Adipocyte (in vitro differentiated cells): ENCODE results near the gene MINDY4.
A peak's percentile ranks its signal among the peaks of the same experiment; 100 is the strongest.

Source experiments
- DNase-seq: peaks from one replicate; pipeline ENCODE4 v3.0.0-alpha.2; 2015; ENCODE audit warnings: low read depth
- H3K27me3 ChIP-seq: replicated peaks from 2 replicates; pipeline ENCODE4 v1.7.0; 2013; ENCODE audit warnings: mild to moderate bottlenecking, low read length, moderate library complexity; ENCODE audit not compliant: control insufficient read depth, insufficient read depth
- H3K36me3 ChIP-seq: 2 replicates; pipeline ENCODE4 v1.7.0; 2013; ENCODE audit warnings: low read length, mild to moderate bottlenecking, moderate library complexity; ENCODE audit not compliant: control insufficient read depth, insufficient read depth, severe bottlenecking
- H3K4me1 ChIP-seq: 2 replicates; pipeline ENCODE4 v1.7.0; 2013; ENCODE audit warnings: mild to moderate bottlenecking, low read length, moderate library complexity; ENCODE audit not compliant: control insufficient read depth, insufficient read depth
- H3K4me3 ChIP-seq: 2 replicates; pipeline ENCODE4 v1.7.0; 2013; ENCODE audit warnings: mild to moderate bottlenecking, low read length, moderate library complexity
- H3K9ac ChIP-seq: 2 replicates; pipeline ENCODE4 v1.7.0; 2013; ENCODE audit warnings: mild to moderate bottlenecking, low read length, moderate library complexity
- H3K9me3 ChIP-seq: 2 replicates; pipeline ENCODE4 v1.7.0; 2013; ENCODE audit warnings: mild to moderate bottlenecking, low read length, moderate library complexity; ENCODE audit not compliant: control insufficient read depth

MINDY4 gene

GRCh38 chr7:30771174-30771879 lies at the start of gene MINDY4:
TSS of gene MINDY4 (plus strand) at chr7:30771417. CDS start at chr7:30771494, 77 bp downstream.
- peak; percentile 86 for DNase-seq
- peaks cover 22% of the 10 kb centered on the region for H3K4me1 ChIP-seq
- H3K9me3 ChIP-seq: no peaks in the 10 kb centered on the region

DNA sequence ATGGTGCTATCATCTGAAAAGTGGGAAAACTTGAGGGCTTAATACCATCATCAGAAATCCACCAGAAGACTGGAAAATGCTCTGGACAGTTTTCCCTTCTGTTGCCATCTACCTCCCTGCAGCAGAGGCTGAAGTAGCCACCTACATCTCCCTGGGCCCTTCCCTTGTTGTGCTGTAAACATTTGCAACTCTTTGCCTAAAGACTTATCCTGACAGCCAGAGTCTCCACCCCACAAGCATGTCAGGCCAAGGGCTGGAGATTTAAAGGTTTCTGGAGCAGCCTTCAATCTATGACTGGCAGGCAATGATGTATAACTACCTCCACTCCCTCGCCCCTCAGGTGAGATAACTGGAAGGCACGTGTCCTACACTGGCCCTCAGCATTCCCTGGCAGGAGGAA lies 49.0 kb upstream of the MINDY4 start:
- H3K27me3 ChIP-seq: peaks cover 53% of the 10 kb centered on the region
- H3K36me3 ChIP-seq: no peaks in the 10 kb centered on the region
- no peak overlapping the region for H3K9ac ChIP-seq
- H3K4me1 ChIP-seq: no peaks in the 10 kb centered on the region
- DNase-seq: no peak
- peaks cover 36% of the 10 kb centered on the region for H3K9me3 ChIP-seq
- no peak overlapping the region for H3K4me3 ChIP-seq

More at GRCh38 chr7:30771174-30771879, at the start of gene MINDY4:
- H3K36me3 ChIP-seq: no peaks in the 10 kb centered on the region
- H3K4me3 ChIP-seq: peak within 1 kb of the TSS; percentile 90
- no peaks in the 10 kb centered on the region for H3K27me3 ChIP-seq
- H3K9ac ChIP-seq: peak within 1 kb of the TSS; percentile 93

DNA sequence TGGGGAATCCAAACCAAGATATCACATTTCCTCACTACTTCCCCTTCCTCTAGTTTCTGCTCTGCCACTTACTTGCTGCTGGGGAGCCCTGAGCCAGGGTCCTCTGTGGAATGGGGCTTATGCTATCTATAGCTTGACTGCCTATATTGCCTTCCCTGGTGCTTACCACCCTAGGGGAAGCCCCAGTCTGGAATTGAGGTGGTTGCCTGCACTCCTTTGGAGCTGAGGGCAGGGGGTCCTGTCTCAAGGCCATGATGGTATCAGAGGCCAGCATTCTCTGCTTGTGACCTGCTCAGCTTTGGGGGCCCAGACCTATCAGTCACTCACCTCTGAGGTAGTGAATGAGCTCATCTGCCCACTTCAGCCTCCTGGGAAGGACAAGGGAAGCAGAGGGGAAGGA lies 48.5 kb upstream of the MINDY4 start:
- H3K27me3 ChIP-seq: peaks cover 53% of the 10 kb centered on the region
- no peak overlapping the region for H3K9ac ChIP-seq
- H3K36me3 ChIP-seq: no peaks in the 10 kb centered on the region
- DNase-seq: no peak
- peaks cover 36% of the 10 kb centered on the region for H3K9me3 ChIP-seq
- no peaks in the 10 kb centered on the region for H3K4me1 ChIP-seq
- H3K4me3 ChIP-seq: no peak overlapping the region

GRCh38 chr7:30723776-30724175 lies 47.4 kb upstream of the MINDY4 start:
- Histone ChIP-seq H3K4me3 (no peak overlapping the region), H3K36me3 (no peaks in the 10 kb centered on the region), H3K4me1 (no peaks in the 10 kb centered on the region), H3K27me3 (peaks cover 57% of the 10 kb centered on the region), H3K9me3 (peaks cover 25% of the 10 kb centered on the region), H3K9ac (no peak overlapping the region)
- no peak for DNase-seq

- H3K4me1 ChIP-seq: no peaks in the 10 kb centered on the region
- peaks cover 5% of the 10 kb centered on the region for H3K9me3 ChIP-seq
- peaks cover 69% of the 10 kb centered on the region for H3K27me3 ChIP-seq
- H3K4me3 ChIP-seq: no peak overlapping the region
- no peaks in the 10 kb centered on the region for H3K36me3 ChIP-seq
- no peak for DNase-seq
- H3K9ac ChIP-seq: no peak overlapping the region
Measured at GRCh38 chr7:30726296-30727006, 44.8 kb upstream of the MINDY4 start.

- Histone ChIP-seq H3K4me3 (no peak overlapping the region), H3K4me1 (no peaks in the 10 kb centered on the region), H3K9me3 (no peaks in the 10 kb centered on the region), H3K9ac (no peak overlapping the region), H3K36me3 (no peaks in the 10 kb centered on the region), H3K27me3 (peaks cover 66% of the 10 kb centered on the region)
- DNase-seq: peak; percentile 27
Measured at GRCh38 chr7:30727061-30727945, 43.9 kb upstream of the MINDY4 start.

GRCh38 chr7:30728591-30729100 lies 42.6 kb upstream of the MINDY4 start:
- H3K4me1 ChIP-seq: no peaks in the 10 kb centered on the region
- H3K36me3 ChIP-seq: no peaks in the 10 kb centered on the region
- DNase-seq: no peak
- H3K27me3 ChIP-seq: peaks cover 58% of the 10 kb centered on the region
- H3K4me3 ChIP-seq: no peak overlapping the region
- H3K9me3 ChIP-seq: no peaks in the 10 kb centered on the region
- H3K9ac ChIP-seq: no peak overlapping the region

- Histone ChIP-seq H3K9me3 (no peaks in the 10 kb centered on the region), H3K4me1 (no peaks in the 10 kb centered on the region), H3K4me3 (no peak overlapping the region), H3K36me3 (no peaks in the 10 kb centered on the region), H3K27me3 (peaks cover 61% of the 10 kb centered on the region), H3K9ac (no peak overlapping the region)
- no peak for DNase-seq
Measured at GRCh38 chr7:30729642-30730041, 41.6 kb upstream of the MINDY4 start.

DNA sequence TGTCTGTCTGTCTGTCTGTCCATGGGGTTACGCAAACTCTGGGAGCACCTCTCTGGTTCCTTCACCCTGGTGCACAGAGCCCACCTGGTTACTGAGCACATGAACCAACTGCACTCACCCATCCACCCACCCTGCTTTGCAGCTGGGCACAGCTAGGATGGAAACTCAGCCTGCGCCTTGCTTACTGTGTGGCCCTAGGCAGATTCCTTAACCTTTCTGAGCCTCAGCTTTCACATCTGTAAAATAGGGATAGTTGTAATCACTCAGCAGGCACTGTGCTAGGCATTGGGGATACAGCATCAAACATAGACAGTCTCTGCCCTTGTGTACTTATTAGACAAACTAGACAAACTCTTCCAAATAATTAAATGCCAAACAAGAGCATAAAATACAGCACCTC lies 41.1 kb upstream of the MINDY4 start:
- H3K36me3 ChIP-seq: no peaks in the 10 kb centered on the region
- H3K27me3 ChIP-seq: peaks cover 59% of the 10 kb centered on the region
- H3K4me3 ChIP-seq: no peak overlapping the region
- H3K4me1 ChIP-seq: no peaks in the 10 kb centered on the region
- DNase-seq: no peak
- H3K9ac ChIP-seq: no peak overlapping the region
- no peaks in the 10 kb centered on the region for H3K9me3 ChIP-seq

DNA sequence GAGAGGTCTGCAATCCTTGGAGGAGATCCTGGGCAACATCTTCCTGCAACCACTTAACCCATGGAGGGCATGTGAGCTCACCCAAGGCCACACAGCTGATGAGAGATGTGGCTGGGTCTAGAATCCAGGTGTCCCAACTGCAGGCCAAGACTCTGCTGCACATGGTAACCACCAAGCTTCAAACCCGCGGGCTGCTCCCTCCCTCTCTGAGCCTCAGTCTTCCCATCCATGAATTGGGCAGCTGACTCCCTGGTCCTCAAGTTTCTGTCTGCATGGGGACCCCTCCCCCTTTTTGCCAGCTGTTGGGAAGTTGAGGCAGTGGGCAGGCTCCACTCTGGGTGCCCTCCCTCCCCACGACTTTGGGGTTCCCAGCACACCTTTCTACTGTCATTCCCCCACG lies 40.2 kb upstream of the MINDY4 start:
- H3K4me1 ChIP-seq: no peaks in the 10 kb centered on the region
- no peak overlapping the region for H3K4me3 ChIP-seq
- no peaks in the 10 kb centered on the region for H3K36me3 ChIP-seq
- no peak for DNase-seq
- H3K9ac ChIP-seq: no peak overlapping the region
- H3K27me3 ChIP-seq: peaks cover 59% of the 10 kb centered on the region
- no peaks in the 10 kb centered on the region for H3K9me3 ChIP-seq

DNA sequence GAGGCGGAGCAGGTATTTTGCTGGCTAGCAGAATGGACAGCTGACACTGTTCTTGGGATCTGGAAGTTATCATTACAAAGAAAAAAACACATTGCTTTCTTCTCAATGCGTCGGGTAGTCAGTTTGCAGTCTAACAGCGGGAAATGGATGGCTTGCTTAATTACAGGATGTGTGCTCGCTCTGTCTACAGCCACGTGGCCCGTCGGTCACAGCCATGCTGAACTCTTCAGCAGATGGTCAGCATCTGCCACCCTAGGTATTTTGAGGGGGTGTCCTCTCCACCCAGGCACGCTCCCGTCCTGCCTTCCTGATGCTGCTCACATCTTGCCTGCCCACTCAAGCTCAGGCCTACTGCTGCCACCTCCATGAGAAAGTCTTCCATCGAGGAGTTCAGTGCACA lies 39.6 kb upstream of the MINDY4 start:
- Histone ChIP-seq H3K36me3 (no peaks in the 10 kb centered on the region), H3K27me3 (peaks cover 56% of the 10 kb centered on the region), H3K4me1 (no peaks in the 10 kb centered on the region), H3K9me3 (no peaks in the 10 kb centered on the region), H3K4me3 (no peak overlapping the region), H3K9ac (no peak overlapping the region)
- DNase-seq: no peak
